ENCODE results near the gene C1QTNF3.

DNA sequence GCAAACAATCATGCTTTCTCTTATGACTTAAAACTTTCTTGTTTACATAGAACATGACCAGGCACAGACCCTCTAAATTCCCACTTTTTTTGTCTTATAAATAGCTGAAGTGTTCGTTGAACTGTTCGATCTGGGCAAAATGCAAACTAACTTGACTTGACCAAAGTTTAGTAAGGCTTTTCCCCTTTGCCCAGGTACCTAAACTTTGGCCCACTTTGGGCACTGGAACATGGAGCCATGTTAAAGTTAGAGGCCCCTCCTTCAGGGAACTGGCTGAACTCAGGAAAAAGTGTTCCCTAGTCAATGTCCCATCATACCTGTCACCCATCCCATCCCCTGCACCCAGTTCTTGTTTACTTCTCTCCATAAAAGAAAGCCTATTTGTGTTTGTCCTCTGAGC lies 25.8 kb downstream of the C1QTNF3 start:
- TF ChIP-seq POLR2AphosphoS5 (IDR thresholded peaks at IDR 0.05; ENCODE audit: low read depth, low read length), result no peak
- TF ChIP-seq POLR2A (IDR thresholded peaks at IDR 0.05; ENCODE audit: low read depth, low read length), result no peak

Data from GM12892 (cell line).